Smooth muscle cell of bladder (primary cell): ENCODE data around the gene MATN1. TPM values are rescaled to one million over a fixed set of nuclear protein-coding genes. Genes with fewer than 3 reads are reported as not detected.

ENCODE experiments used
- total RNA-seq: library from RNA; depleted of rRNA; stranded (reverse); fragments of >200 nt; gene quantifications from 2 replicates; pipeline ENCODE4 v1.2.3, GENCODE V29; 2014

The MATN1 gene, protein sequence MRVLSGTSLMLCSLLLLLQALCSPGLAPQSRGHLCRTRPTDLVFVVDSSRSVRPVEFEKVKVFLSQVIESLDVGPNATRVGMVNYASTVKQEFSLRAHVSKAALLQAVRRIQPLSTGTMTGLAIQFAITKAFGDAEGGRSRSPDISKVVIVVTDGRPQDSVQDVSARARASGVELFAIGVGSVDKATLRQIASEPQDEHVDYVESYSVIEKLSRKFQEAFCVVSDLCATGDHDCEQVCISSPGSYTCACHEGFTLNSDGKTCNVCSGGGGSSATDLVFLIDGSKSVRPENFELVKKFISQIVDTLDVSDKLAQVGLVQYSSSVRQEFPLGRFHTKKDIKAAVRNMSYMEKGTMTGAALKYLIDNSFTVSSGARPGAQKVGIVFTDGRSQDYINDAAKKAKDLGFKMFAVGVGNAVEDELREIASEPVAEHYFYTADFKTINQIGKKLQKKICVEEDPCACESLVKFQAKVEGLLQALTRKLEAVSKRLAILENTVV
- total RNA-seq: 0.09 and 0.14 TPM in 2 replicates

GRCh38 chr1:30723331-30723755 is at the start of gene MATN1:
Gene MATN1 (minus strand): TSS chr1:30723585. CDS start chr1:30723551, 34 bp downstream.

GRCh38 chr1:30757352-30758120 is 34.2 kb upstream of the MATN1 start, which contains the start of gene LAPTM5:
Gene LAPTM5 (minus strand): TSS chr1:30757774. CDS start chr1:30757745, 29 bp downstream.

Other genes with a start within 250 kb of the MATN1 start
- under 0.01 and 0.09 TPM in 2 replicates for gene LAPTM5, start 34.2 kb upstream of the MATN1 start, total RNA-seq
- gene SDC3, start 185.2 kb upstream of the MATN1 start, total RNA-seq: 15.6 and 22.8 TPM in 2 replicates